K562 (cell line): ENCODE results near the gene CAPZA1. TPM values are rescaled to one million over a fixed set of nuclear protein-coding genes. Genes with fewer than 3 reads are reported as not detected.

ENCODE experiments used
- REST ChIP-seq, 2 experiments: fragments of 450-650 bp; formaldehyde crosslinking in 1 of 2; IDR thresholded peaks; 2 replicates each; pipeline versions ENCODE4 v1.4.0 to v1.6.1; 2014 to 2020; ENCODE audit warnings: mild to moderate bottlenecking in 2 of 2, borderline replicate concordance in 1 of 2, low read depth in 1 of 2
- SAP30 ChIP-seq: fragments of 200-600 bp; sonication (generic); IDR thresholded peaks from 2 replicates; pipeline ENCODE4 v1.6.1; 2012; ENCODE audit warnings: borderline replicate concordance, low read depth, mild to moderate bottlenecking, moderate library complexity, low read length, control low read depth, inconsistent platforms; ENCODE audit not compliant: insufficient read depth, poor library complexity, severe bottlenecking
- ZBTB40 ChIP-seq, 2 experiments: fragments of 450-650 bp in 1 of 2; sonication (generic) in 1 of 2; formaldehyde crosslinking in 1 of 2; IDR thresholded peaks; 2 replicates each; pipeline versions ENCODE4 v1.7.1 to v1.9.0; 2016 to 2022; ENCODE audit warnings: inconsistent platforms in 1 of 2, mild to moderate bottlenecking in 1 of 2, missing genetic modification reagents in 1 of 2
- polyA plus RNA-seq, 8 experiments: library from polyadenylated mRNA; depleted of rRNA in 4 of 8; stranded (reverse) in 5 of 8; unstranded in 3 of 8; fragments of >200 nt; fragmentation: Nextera tagmentation in 2 of 8; fragmentation: Illumina TruSeq in 1 of 8; extraction: Ambion mirVana in 2 of 8; extraction: Trizol in 1 of 8; gene quantifications; 2 replicates each; pipeline versions ENCODE4 v1.2.1 to v1.2.3, GENCODE V29; 2011 to 2014; ENCODE audit warnings: inconsistent platforms in 1 of 8, missing spikeins in 1 of 8
- total RNA-seq, 7 experiments: library from RNA; depleted of rRNA in 6 of 7; stranded (reverse); fragments of >200 nt in 6 of 7; fragmentation: Illumina TruSeq in 2 of 7; extraction: Trizol in 2 of 7; gene quantifications; 2 replicates each; pipeline versions ENCODE4 v1.2.1 to v1.2.3, GENCODE V29; 2011 to 2021; ENCODE audit warnings: low replicate concordance in 1 of 7
- TF ChIP-seq, protein P1 (sequence below): fragments of 200-800 bp; sonication (Bioruptor generic); IDR thresholded peaks from 2 replicates; pipeline ENCODE4 v1.6.1; 2017; ENCODE audit warnings: missing genetic modification characterization, missing compliant biosample characterization

The CAPZA1 gene
- total and polyA plus RNA-seq, 9 of the 15 experiments (the other 6 are each of a cell fraction or from before 2014, with no cell fraction given): 237 to 1,020 (median 306) TPM

DNA sequence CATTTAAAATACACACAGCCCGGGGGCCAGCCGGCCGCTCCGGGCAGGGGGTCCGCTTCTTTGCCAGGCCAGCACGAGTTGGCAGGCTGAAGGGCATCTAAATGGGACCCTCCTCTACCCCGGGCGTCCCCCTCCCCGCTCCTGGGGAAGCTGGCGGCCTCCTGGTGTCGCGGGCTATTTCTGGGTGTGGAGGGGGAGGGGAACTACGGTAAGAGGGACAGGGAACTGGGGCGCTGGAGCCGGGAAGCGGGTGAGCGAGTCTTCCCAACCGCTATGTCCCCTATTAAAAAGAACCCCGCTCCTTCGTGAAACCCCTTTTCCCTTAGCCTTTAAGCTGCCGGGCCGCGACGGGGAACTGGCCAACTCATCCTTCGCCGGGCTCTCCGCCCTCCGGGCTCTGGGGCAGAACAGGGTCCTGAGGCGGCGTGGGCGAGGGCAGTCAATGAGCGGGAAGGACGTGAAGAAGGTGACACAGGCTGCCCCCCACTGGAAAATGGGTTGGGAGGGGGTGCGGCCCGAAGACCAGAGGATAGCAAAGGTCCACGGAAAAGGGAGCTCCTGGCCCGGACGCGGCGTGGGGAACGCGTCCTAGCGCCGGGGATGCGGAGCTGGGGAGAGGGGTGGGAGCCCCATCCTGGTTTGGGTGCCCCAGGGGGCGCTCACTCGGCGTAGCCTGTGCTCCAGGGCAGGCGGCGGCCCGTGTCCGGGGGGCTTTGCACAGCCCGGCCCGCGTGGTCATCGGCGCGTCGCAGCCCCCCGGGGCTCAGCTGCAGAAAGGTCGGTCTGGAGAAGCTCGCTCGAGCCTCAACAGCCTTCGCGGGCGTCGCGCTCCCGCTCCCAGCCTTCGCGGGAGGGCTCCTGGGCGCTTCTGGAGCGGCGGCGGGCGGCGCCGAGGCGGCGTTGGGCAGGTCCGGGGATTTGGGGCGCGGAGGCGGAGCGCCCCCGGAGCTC is 95.0 kb downstream of the CAPZA1 start (continued):
- TF ChIP-seq REST (IDR thresholded peaks at IDR 0.05; ENCODE audit: borderline replicate concordance) (no peak), REST (CRISPR knock-in tag; IDR thresholded peaks at IDR 0.05; ENCODE audit: low read depth) (peak; percentile 70; the same call in 1 of the 2 replicates), ZBTB40 (IDR thresholded peaks at IDR 0.05) (0 out of 2 replicates have a peak, but pooled peaks have one; percentile 48), ZBTB40 (CRISPR knock-in tag; IDR thresholded peaks at IDR 0.05) (no peak), SAP30 (peak; percentile 36)
- TF ChIP-seq, protein P1, sequence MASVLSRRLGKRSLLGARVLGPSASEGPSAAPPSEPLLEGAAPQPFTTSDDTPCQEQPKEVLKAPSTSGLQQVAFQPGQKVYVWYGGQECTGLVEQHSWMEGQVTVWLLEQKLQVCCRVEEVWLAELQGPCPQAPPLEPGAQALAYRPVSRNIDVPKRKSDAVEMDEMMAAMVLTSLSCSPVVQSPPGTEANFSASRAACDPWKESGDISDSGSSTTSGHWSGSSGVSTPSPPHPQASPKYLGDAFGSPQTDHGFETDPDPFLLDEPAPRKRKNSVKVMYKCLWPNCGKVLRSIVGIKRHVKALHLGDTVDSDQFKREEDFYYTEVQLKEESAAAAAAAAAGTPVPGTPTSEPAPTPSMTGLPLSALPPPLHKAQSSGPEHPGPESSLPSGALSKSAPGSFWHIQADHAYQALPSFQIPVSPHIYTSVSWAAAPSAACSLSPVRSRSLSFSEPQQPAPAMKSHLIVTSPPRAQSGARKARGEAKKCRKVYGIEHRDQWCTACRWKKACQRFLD (CRISPR knock-in tag): no peak
